NOMO-1 treated with DMSO at 0.1 percent for 48 hours (cell line): ENCODE data around the gene NR2F2.

Source experiments
- DNase-seq: peaks from one replicate; lab custom pipeline; 2025; ENCODE audit not compliant: unreplicated experiment; lab: John Stamatoyannopoulos, UW

The NR2F2 gene

DNA sequence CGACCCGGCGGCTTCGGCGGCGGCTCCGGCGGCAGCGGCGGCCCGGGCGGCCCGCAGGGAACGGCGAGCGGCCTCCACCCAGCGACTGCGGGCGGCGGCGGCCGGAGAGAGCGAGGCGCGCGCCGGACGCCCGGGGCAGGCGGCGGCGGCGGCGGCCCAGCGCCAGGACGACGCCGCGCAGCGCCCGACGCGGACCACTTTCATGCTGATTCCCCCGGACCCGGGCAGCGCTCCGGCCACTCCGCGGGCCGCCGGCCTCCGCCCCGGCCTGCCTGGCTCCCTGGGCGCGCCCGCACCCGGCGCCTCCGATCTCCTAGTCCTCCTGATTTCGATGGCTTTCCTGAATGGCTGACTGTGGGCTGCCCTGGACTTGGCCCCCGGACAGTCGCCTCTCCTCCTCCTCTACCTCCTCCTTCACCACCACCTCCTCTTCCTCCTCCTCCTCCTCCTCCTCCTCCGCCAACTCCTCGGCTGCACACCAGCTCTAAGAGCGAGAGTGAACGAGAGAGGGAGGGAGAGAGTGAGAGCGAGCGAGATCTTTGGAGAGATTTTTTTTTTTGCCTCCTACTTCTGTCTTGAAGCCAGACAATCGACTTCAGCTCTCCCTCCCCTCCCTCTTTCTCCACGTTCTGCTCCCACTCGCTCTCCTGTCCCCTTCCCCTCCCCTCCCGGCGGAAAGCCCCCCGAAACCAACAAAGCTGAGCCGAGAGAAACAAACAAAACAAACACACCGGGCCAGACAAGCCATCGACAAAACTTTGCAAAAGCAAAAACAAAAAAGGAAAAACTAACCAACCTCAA, 844 bp downstream of the NR2F2 start:
- peak; percentile 26 for DNase-seq

GRCh38 chr15:96331945-96332636, 1.6 kb downstream of the NR2F2 start:
- DNase-seq = no peak

GRCh38 chr15:96332637-96333121, 2.2 kb downstream of the NR2F2 start:
- no peak for DNase-seq

GRCh38 chr15:96333131-96334016, 2.9 kb downstream of the NR2F2 start:
- no peak for DNase-seq

GRCh38 chr15:96334017-96334704, 3.7 kb downstream of the NR2F2 start:
- DNase-seq = no peak

GRCh38 chr15:96334705-96335410, 4.4 kb downstream of the NR2F2 start:
- no peak for DNase-seq

GRCh38 chr15:96335411-96336024, 5.0 kb downstream of the NR2F2 start:
- DNase-seq = peak; percentile 26

DNA sequence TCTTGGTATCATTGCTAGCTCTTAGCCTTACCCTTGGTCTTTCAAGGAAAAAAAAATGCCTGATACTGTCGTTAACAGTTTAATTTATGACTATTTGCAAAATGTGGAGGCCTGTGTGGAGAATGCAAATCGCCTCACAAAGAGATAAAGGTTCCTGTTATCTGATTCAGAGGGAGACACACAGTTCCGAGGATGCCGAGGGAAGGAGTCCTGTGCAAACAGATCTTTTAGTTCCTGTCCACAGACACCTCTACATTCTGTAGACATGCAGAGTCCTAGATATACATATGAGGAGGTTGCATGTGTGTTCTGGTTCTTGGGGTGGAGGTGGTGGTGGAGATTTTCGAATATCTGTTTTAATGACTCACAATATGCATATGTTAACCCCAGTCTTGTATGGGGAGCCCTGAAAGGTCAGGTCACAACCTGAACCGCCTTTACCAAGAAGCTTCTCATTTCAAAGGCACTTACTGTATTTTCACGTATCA, 5.7 kb downstream of the NR2F2 start:
- DNase-seq = no peak

- no peak for DNase-seq
Measured at GRCh38 chr15:96336596-96337364, 6.3 kb downstream of the NR2F2 start.

DNA sequence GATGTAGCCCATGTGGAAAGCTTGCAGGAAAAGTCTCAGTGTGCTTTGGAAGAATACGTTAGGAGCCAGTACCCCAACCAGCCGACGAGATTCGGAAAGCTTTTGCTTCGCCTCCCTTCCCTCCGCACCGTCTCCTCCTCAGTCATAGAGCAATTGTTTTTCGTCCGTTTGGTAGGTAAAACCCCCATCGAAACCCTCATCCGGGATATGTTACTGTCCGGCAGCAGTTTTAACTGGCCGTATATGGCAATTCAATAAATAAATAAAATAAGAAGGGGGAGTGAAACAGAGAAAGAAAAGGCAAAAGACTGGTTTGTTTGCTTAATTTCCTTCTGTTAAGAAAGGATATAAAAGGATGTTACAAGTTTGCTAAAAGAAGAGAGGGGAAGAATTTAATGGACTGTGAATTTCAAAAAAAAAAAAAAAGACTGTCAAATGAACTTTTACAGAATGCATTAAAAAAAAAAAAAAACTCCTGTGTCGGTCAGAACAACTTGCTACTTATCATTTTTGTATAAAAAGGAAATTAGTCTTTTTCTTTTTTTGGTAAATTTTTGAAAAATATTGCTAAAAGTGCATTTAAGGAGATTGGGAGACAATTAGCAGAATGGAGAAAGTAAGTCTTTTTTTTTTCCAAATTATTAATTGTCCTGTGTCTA, 7.0 kb downstream of the NR2F2 start:
- DNase-seq = no peak

- DNase-seq = no peak
Measured at GRCh38 chr15:96338074-96338765, 7.7 kb downstream of the NR2F2 start.

GRCh38 chr15:96338766-96339618, 8.5 kb downstream of the NR2F2 start:
- no peak for DNase-seq

- no peak for DNase-seq
Measured at GRCh38 chr15:96339619-96340347, 9.3 kb downstream of the NR2F2 start.

DNA sequence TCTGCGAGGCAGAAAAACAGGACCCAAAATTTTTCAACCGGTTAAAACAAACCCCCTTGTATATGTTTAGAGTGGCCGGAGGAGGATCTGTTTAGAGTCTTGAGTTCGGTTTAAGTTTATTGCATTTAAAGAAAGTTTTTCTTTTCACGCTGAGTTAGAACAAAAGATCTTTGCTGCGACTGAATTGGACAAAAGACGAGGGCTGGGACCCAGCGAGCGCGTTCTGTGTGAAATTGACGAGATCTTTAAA, 9.8 kb downstream of the NR2F2 start:
- DNase-seq = no peak

DNA sequence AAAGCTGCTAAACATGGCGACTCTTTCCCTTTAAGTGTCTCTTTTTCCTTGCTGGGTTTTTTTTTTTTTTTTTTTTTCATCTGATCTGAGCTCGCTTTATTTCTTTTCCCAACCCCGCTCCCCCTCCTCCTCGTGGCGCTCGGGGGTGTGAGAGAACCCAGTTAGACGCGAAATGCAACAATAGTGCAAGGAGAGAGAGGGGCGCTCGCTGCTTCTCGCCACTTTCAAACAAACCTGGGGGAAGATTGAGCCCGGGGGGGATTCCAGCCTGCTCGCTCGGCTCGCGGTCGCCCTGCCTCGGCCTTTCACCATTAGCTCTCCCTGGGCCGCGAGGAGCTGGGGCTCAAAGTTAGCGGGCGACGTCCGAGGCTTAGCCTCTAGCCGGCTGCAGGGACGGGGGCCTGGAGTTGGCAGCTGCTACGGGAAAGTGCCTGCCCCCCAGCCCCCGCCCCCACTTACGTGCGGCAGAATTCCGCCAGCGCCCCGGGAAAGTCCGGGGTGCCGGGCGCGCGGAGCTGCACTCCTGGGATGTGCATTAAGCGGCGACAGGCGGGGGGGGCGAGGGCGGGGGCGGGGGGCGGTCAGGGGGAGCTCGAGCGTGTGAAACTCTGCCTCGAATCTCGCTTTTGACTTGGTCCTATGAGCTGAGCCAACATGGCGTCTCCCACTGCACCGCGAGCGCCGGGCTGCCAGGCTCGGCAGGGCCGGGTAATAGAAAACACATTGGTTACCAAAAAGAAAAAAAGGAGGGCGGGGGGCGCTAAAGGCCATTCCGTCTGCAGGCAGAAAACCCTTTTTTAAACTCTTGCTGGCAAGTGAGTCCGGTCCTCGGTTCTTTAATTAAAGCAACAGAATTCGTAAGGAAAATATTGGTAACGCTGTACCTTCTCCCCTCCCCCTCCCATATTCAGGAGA, 10.4 kb downstream of the NR2F2 start:
- no peak for DNase-seq
